RCC 7860 (cell line): ENCODE measurements around the gene SP110.
"Not testable (repeated sequence)": the region's sequence is repeated elsewhere in the genome, so short reads cannot be mapped to it uniquely, and the experiment has no call there.

Source experiments
- DNase-seq: peaks from one replicate; pipeline ENCODE4 v3.0.0-alpha.2; 2015; ENCODE audit warnings: low spot score
- FAIRE-seq: peaks from 2 replicates; lab custom pipeline; 2012; peaks lifted over from hg19 to GRCh38; lab: Jason Lieb, UNC

The SP110 gene

GRCh38 chr2:230225486-230225885, 5.7 kb upstream of the SP110 start, which contains the start of gene SP140:
TSS of gene SP140 (plus strand) at chr2:230225736. CDS start at chr2:230225845, 109 bp downstream.
- DNase-seq (no peak), FAIRE-seq (no peak)

- FAIRE-seq (no peak), DNase-seq (no peak)
Observed at GRCh38 chr2:230224458-230224857, 4.7 kb upstream of the SP110 start.

- DNase-seq, FAIRE-seq: not testable (repeated sequence)
Observed at GRCh38 chr2:230222829-230223228, 3.0 kb upstream of the SP110 start.

- DNase-seq (no peak), FAIRE-seq (no peak)
Observed at GRCh38 chr2:230221493-230221892, 1.7 kb upstream of the SP110 start.

GRCh38 chr2:230220347-230220969, 674 bp upstream of the SP110 start:
- FAIRE-seq (no peak), DNase-seq (no peak)

GRCh38 chr2:230218421-230218820, 1.4 kb downstream of the SP110 start:
- no peak for FAIRE-seq
- no peak for DNase-seq

- no peak for FAIRE-seq
- no peak for DNase-seq
Observed at GRCh38 chr2:230217424-230217823, 2.4 kb downstream of the SP110 start.

GRCh38 chr2:230216489-230216888, 3.3 kb downstream of the SP110 start:
- no peak for DNase-seq
- no peak for FAIRE-seq

GRCh38 chr2:230209422-230210051, 10.2 kb downstream of the SP110 start:
- FAIRE-seq (no peak), DNase-seq (no peak)

GRCh38 chr2:230208576-230208975, 11.2 kb downstream of the SP110 start:
- DNase-seq (no peak), FAIRE-seq (no peak)

GRCh38 chr2:230205721-230206120, 14.1 kb downstream of the SP110 start:
- DNase-seq = no peak
- FAIRE-seq = no peak

- FAIRE-seq = no peak
Observed at GRCh38 chr2:230205034-230205433, 14.8 kb downstream of the SP110 start.

GRCh38 chr2:230203110-230203676, 16.6 kb downstream of the SP110 start:
- DNase-seq (no peak), FAIRE-seq (no peak)

More at GRCh38 chr2:230205034-230205433, 14.8 kb downstream of the SP110 start:
- no peak for DNase-seq

GRCh38 chr2:230202430-230203109, 17.2 kb downstream of the SP110 start:
- FAIRE-seq (no peak), DNase-seq (no peak)

- FAIRE-seq = no peak
- DNase-seq = no peak
Observed at GRCh38 chr2:230184727-230185578, 34.8 kb downstream of the SP110 start.

GRCh38 chr2:230181195-230181594, 38.6 kb downstream of the SP110 start:
- no peak for DNase-seq
- no peak for FAIRE-seq

- DNase-seq (no peak), FAIRE-seq (no peak)
Observed at GRCh38 chr2:230179907-230180306, 39.9 kb downstream of the SP110 start.

GRCh38 chr2:230178546-230179485, 41.0 kb downstream of the SP110 start:
- DNase-seq (no peak), FAIRE-seq (no peak)

- FAIRE-seq = no peak
- DNase-seq = no peak
Observed at GRCh38 chr2:230176996-230177395, 42.8 kb downstream of the SP110 start.

- no peak for DNase-seq
- FAIRE-seq = no peak
Observed at GRCh38 chr2:230174466-230174865, 45.3 kb downstream of the SP110 start.
